Measurements from ENCODE around the gene RPS15.

RPS15 gene

DNA sequence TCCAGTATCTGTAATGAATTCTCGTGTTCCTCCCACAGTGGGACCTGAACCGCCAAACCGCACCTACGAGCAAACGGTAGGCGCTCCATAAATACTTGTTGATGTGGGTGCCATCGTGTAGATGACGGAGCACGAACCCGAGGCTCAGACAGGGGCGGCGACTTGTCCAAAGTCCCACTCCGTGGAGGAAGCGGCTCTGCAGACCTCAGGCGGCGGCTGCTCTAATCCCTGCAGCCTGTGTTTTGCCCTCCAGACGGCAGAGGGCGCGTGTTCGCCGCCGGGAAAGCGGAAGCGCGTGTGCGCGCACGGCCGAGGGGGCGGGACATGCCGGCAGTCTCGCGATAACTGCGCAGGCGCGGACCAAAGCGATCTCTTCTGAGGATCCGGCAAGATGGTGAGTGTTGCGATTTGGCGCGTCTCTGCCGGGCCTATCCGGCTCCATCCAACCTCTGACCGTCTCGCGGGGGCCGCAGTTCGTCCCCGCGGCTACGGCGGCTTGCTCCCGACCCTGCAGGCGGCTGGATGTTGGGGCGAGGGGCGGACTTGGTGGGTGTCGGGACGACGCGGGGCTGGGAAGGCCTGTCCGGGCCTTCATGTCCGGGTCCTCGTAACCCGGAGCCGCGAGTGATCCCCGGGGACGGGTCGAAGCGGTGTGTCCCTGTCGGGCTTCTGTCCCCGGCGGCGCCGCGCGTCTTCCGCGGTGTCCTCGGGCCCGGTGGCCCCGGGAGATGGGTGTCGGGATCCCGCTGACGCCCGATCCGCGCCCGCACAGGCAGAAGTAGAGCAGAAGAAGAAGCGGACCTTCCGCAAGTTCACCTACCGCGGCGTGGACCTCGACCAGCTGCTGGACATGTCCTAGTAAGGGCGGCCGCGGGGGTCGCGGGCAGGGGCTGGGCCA, at the start of gene RPS15:
Gene RPS15, plus strand, starts transcription at position 362 of the 898 bp plus-strand sequence. Its CDS starts 30 bp downstream, at position 392.
- TF ChIP-seq, protein P1, sequence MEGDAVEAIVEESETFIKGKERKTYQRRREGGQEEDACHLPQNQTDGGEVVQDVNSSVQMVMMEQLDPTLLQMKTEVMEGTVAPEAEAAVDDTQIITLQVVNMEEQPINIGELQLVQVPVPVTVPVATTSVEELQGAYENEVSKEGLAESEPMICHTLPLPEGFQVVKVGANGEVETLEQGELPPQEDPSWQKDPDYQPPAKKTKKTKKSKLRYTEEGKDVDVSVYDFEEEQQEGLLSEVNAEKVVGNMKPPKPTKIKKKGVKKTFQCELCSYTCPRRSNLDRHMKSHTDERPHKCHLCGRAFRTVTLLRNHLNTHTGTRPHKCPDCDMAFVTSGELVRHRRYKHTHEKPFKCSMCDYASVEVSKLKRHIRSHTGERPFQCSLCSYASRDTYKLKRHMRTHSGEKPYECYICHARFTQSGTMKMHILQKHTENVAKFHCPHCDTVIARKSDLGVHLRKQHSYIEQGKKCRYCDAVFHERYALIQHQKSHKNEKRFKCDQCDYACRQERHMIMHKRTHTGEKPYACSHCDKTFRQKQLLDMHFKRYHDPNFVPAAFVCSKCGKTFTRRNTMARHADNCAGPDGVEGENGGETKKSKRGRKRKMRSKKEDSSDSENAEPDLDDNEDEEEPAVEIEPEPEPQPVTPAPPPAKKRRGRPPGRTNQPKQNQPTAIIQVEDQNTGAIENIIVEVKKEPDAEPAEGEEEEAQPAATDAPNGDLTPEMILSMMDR (IDR thresholded peaks at IDR 0.05; ENCODE audit: extremely low read depth, insufficient read depth, missing control alignments): peak; percentile 99
- DNase-seq (ENCODE audit: low spot score): peak; percentile 99
- in situ Hi-C loops (cut with MboI; ENCODE audit: low pct_unique_long_range_greater_than_20kb, low sequenced_read_pairs, unreplicated experiment): no loop called here

DNA sequence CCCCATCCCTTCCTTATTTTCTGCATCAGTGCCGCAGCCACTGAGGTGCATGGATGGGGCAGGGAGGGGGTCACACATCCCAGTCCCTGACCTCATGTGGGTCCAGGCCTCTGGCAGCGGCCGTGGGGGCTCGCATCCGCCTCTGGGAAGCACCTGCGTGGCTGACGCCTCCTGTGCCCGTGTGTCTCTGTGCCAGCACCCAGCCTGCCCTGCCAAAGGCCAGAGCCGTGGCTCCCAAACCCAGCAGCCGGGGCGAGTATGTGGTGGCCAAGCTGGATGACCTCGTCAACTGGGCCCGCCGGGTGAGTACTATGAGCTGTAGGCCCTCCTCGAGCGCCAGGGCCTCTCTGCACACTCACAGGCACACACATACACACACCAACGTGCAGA, 49.6 kb upstream of the RPS15 start:
- in situ Hi-C loops (cut with MboI; ENCODE audit: low pct_unique_long_range_greater_than_20kb, low sequenced_read_pairs, unreplicated experiment): loop anchor here (25.0 kb wide), 1 partner anchor 101 kb away; the partner anchor contains the start of genes EFNA2 and FAM174C
- TF ChIP-seq, protein P1 (IDR thresholded peaks at IDR 0.05; ENCODE audit: extremely low read depth, insufficient read depth, missing control alignments): no peak
- DNase-seq (ENCODE audit: low spot score): no peak

DNA sequence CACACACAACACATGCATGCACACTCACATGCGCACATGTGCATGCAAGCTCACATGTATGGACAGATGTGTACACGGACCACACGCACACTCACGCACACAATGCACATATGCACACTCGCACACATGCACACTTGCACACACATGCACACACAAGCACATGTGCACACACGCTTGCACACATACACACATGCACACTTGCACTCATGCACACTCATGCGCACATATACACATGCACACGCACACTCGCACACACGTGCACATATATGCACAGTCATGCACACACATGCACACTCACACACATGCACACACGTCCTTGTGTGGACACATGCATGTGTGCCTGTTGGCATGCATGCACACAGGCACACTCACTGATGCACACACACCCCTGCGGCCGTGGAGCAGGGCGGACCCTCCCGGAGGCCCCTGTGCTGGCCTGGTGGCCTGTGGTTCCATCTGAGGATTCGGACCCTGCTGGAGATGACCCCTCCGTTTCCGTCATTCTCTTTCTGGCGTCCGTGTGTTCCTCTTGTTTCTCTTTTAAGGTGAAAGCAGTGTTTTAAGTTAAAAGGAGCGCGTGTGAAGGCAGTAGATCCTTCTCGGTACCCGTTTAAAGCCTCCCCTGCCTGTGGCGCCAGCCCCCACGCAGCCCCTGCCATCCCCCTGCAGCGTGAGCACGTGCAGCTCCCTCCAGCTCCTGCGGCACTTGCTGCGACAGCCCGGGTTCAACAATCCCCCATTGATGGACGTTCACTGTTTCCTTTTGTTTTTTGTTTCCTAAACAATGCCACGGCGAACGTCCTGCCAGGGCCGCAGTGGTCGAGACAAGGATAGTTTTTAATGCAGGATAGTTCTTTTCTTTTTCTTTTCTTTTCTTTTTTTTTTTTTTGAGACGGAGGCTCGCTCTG, 48.9 kb upstream of the RPS15 start:
- TF ChIP-seq, protein P1 (IDR thresholded peaks at IDR 0.05; ENCODE audit: extremely low read depth, insufficient read depth, missing control alignments): no peak
- no peak for DNase-seq (ENCODE audit: low spot score)
- in situ Hi-C loops (cut with MboI; ENCODE audit: low pct_unique_long_range_greater_than_20kb, low sequenced_read_pairs, unreplicated experiment): loop anchor here (25.0 kb wide), 1 partner anchor 102 kb away; the partner anchor contains the start of genes EFNA2 and FAM174C

DNA sequence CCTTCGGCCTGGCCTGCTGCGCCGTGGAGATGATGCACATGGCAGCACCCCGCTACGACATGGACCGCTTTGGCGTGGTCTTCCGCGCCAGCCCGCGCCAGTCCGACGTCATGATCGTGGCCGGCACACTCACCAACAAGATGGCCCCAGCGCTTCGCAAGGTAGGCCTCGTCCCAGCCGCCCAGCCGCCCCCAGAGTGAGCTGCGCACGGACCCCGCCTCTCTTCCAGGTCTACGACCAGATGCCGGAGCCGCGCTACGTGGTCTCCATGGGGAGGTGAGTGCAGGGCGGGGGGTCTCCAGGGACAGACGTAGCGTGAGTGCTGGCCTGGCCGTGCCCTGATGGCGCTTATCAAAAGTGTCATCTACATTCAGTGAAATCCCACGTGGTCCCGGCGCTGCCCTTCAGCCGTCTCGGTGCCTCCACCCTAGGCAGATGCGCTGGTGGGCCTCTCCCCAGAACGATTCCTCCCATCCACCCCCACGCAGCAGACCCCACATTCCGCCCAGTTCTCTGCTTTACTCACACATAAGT, 47.2 kb upstream of the RPS15 start:
- DNase-seq (ENCODE audit: low spot score): no peak
- in situ Hi-C loops (cut with MboI; ENCODE audit: low pct_unique_long_range_greater_than_20kb, low sequenced_read_pairs, unreplicated experiment): loop anchor here (25.0 kb wide), 1 partner anchor 104 kb away; the partner anchor contains the start of genes EFNA2 and FAM174C
- TF ChIP-seq, protein P1 (IDR thresholded peaks at IDR 0.05; ENCODE audit: extremely low read depth, insufficient read depth, missing control alignments): no peak

DNA sequence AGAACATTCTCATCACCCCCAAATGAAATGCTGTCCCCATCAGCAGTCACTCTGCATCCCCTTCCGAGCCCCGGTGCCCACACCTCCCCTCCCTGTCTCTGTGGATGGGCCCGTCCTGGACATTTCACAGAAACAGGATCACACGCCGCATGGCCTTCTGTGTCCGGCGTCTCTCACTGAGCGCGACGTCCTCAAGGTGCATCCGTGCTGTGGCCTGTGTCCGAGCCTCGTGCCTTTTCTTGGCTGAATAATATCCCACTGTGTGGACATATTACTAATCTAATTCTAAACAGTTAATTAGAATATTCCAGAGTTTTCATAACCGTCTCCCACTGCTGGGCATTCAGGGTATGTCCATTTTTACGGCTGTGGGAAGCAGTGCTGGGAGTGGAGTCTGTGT, 45.8 kb upstream of the RPS15 start:
- in situ Hi-C loops (cut with MboI; ENCODE audit: low pct_unique_long_range_greater_than_20kb, low sequenced_read_pairs, unreplicated experiment): loop anchor here (25.0 kb wide), 1 partner anchor 105 kb away; the partner anchor contains the start of genes EFNA2 and FAM174C
- TF ChIP-seq, protein P1 (IDR thresholded peaks at IDR 0.05; ENCODE audit: extremely low read depth, insufficient read depth, missing control alignments): no peak
- no peak for DNase-seq (ENCODE audit: low spot score)
